MM.1S (cell line): ENCODE data around the gene PLGRKT.
"Not testable (repeated sequence)": the region's sequence is repeated elsewhere in the genome, so short reads cannot be mapped to it uniquely, and the experiment has no call there.

Experiments
- DNase-seq: peaks from one replicate; pipeline ENCODE4 v3.0.0-alpha.2; 2015
- H2AFZ ChIP-seq: fragments of 300-600 bp; sonication (generic); 2 replicates; pipeline ENCODE4 v1.6.0; 2016; ENCODE audit warnings: antibody characterized with exemption, low read length
- H3F3A ChIP-seq: fragments of 300-600 bp; sonication (generic); 2 replicates; pipeline ENCODE4 v1.6.1; 2016; ENCODE audit warnings: mild to moderate bottlenecking, antibody characterized with exemption, low read length, moderate library complexity, mixed read lengths; ENCODE audit not compliant: insufficient read depth
- H3K27ac ChIP-seq: fragments of 300-600 bp; sonication (generic); 2 replicates; pipeline ENCODE4 v1.5.1; 2016; ENCODE audit warnings: mild to moderate bottlenecking, low read length
- H3K27me3 ChIP-seq: fragments of 300-600 bp; sonication (generic); replicated peaks from 2 replicates; pipeline ENCODE4 v1.6.0; 2016; ENCODE audit warnings: low read length; ENCODE audit not compliant: insufficient read depth
- H3K36me3 ChIP-seq: fragments of 300-600 bp; sonication (generic); replicated peaks from 2 replicates; pipeline ENCODE4 v1.6.1; 2016; ENCODE audit warnings: mild to moderate bottlenecking, low read length, mixed read lengths; ENCODE audit not compliant: insufficient read depth
- H3K4me1 ChIP-seq: fragments of 300-600 bp; sonication (generic); 2 replicates; pipeline ENCODE4 v1.6.1; 2016; ENCODE audit warnings: low read length, mixed read lengths
- H3K4me2 ChIP-seq: fragments of 300-600 bp; sonication (generic); 2 replicates; pipeline ENCODE4 v1.6.0; 2016; ENCODE audit warnings: low read depth, low read length
- H3K4me3 ChIP-seq: fragments of 300-600 bp; sonication (generic); 2 replicates; pipeline ENCODE4 v1.5.1; 2016; ENCODE audit warnings: low read length, mixed read lengths
- H3K79me2 ChIP-seq: fragments of 300-600 bp; sonication (generic); 2 replicates; pipeline ENCODE4 v1.6.1; 2016; ENCODE audit warnings: mixed run types, low read length, mixed read lengths
- H3K9ac ChIP-seq: fragments of 300-600 bp; sonication (generic); 2 replicates; pipeline ENCODE4 v1.6.1; 2016; ENCODE audit warnings: low read length, mixed read lengths
- H3K9me2 ChIP-seq: fragments of 300-600 bp; sonication (generic); replicated peaks from 2 replicates; pipeline ENCODE4 v1.6.1; 2016; ENCODE audit warnings: mild to moderate bottlenecking, low read length, mixed read lengths; ENCODE audit not compliant: insufficient read depth
- H3K9me3 ChIP-seq: fragments of 300-600 bp; sonication (generic); replicated peaks from 2 replicates; pipeline ENCODE4 v1.6.1; 2016; ENCODE audit warnings: mild to moderate bottlenecking, low read length, mixed read lengths; ENCODE audit not compliant: insufficient read depth
- H4K20me1 ChIP-seq: fragments of 300-600 bp; sonication (generic); 2 replicates; pipeline ENCODE4 v1.6.1; 2016; ENCODE audit warnings: mild to moderate bottlenecking, low read length, moderate library complexity, mixed read lengths; ENCODE audit not compliant: insufficient read depth
- EZH2 ChIP-seq: fragments of 300-600 bp; sonication (generic); optimal IDR thresholded peaks from 2 replicates; pipeline ENCODE3; 2017; ENCODE audit warnings: low read depth, mild to moderate bottlenecking, antibody characterized with exemption, low read length, mixed read lengths
- EZH2phosphoT487 ChIP-seq: fragments of 300-600 bp; sonication (generic); IDR thresholded peaks from 2 replicates; pipeline ENCODE4 v1.6.1; 2018; ENCODE audit warnings: antibody characterized with exemption, low read length
- TF ChIP-seq, protein P1 (sequence below): fragments of 300-600 bp; sonication (generic); IDR thresholded peaks from 2 replicates; pipeline ENCODE4 v1.5.1; 2016; ENCODE audit warnings: antibody characterized with exemption, low read length, mixed read lengths

Gene PLGRKT

DNA sequence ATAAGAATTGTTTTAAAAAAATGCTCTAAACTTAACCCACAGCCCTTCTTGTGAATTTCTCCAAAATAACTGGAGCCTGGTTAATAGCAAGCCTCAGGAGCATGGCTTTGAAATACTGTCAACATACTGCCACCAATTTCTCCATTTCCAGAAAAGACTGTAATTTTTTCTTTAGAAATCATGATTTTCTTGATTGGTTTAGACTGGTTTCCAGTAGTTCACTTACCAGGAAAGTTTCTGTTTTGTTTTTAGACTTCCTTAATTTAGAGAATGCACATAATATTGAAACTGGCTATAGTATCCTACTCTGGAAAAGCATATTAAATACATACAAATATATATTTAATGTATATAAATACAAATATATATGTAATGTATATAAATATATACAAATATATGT, 8.2 kb upstream of the PLGRKT start:
- Histone ChIP-seq H3K79me2 (no peaks in the 10 kb centered on the region), H3K4me1 (peaks cover 15% of the 10 kb centered on the region), H3K9me2 (no peaks in the 10 kb centered on the region), H3K27me3 (no peaks in the 10 kb centered on the region), H3K4me2 (no peak overlapping the region), H4K20me1 (no peaks in the 10 kb centered on the region), H3K9me3 (no peaks in the 10 kb centered on the region), H3K9ac (no peak overlapping the region), H3K27ac (no peak overlapping the region), H3K36me3 (no peaks in the 10 kb centered on the region), H3K4me3 (no peak overlapping the region), H2AFZ (no peak overlapping the region), H3F3A (peaks cover 21% of the 10 kb centered on the region)
- no peak for TF ChIP-seq EZH2phosphoT487
- no peak for TF ChIP-seq EZH2
- TF ChIP-seq, protein P1, sequence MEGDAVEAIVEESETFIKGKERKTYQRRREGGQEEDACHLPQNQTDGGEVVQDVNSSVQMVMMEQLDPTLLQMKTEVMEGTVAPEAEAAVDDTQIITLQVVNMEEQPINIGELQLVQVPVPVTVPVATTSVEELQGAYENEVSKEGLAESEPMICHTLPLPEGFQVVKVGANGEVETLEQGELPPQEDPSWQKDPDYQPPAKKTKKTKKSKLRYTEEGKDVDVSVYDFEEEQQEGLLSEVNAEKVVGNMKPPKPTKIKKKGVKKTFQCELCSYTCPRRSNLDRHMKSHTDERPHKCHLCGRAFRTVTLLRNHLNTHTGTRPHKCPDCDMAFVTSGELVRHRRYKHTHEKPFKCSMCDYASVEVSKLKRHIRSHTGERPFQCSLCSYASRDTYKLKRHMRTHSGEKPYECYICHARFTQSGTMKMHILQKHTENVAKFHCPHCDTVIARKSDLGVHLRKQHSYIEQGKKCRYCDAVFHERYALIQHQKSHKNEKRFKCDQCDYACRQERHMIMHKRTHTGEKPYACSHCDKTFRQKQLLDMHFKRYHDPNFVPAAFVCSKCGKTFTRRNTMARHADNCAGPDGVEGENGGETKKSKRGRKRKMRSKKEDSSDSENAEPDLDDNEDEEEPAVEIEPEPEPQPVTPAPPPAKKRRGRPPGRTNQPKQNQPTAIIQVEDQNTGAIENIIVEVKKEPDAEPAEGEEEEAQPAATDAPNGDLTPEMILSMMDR, result no peak
- DNase-seq, result no peak

DNA sequence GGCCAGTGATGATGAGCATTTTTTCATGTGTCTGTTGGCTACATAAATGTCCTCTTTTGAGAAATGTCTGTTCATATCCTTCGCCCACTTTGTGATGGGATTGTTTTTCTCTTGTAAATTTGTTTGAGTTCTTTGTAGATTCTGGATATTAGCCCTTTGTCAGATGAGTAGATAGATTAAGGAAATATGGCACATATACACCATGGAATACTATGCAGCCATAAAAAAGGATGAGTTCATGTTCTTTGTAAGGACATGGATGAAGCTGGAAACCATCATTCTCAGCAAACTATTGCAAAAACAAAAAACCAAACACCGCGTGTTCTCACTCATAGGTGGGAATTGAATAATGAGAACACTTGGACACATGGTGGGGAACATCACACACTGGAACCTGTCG, 7.4 kb upstream of the PLGRKT start:
- not testable (repeated sequence) for H3K36me3 ChIP-seq, H3K9me2 ChIP-seq, H3K27me3 ChIP-seq, H3K9me3 ChIP-seq, H3K9ac ChIP-seq, H2AFZ ChIP-seq, H3K4me3 ChIP-seq, H3K4me2 ChIP-seq, DNase-seq, H4K20me1 ChIP-seq, H3K27ac ChIP-seq, H3K79me2 ChIP-seq
- Histone ChIP-seq H3F3A (peaks cover 14% of the 10 kb centered on the region), H3K4me1 (peaks cover 15% of the 10 kb centered on the region)

DNA sequence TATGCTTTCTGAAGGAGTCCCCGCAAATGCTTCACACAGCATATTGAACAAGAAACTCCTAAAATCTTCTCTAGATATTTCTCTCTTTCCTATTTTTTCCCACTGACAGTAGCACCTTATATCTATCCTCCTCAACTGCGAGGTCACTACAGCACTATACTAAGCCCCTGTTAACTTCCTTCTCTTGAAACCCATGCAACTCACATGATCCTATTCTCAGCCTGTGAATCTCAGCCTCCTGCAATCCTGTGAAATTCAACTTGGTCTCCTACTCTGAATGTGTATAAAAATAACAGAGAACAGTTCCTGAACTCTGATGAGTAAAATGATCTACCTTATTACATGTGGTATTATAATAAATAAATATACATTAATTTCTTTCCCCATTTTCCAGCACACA, 6.1 kb upstream of the PLGRKT start:
- no peaks in the 10 kb centered on the region for H3K36me3 ChIP-seq
- no peak overlapping the region for H3K4me3 ChIP-seq
- no peak overlapping the region for H3K4me2 ChIP-seq
- no peak overlapping the region for H2AFZ ChIP-seq
- H3K27me3 ChIP-seq, result no peaks in the 10 kb centered on the region
- no peak for TF ChIP-seq EZH2
- TF ChIP-seq, protein P1, result no peak
- no peak for TF ChIP-seq EZH2phosphoT487
- no peak overlapping the region for H3K27ac ChIP-seq
- H4K20me1 ChIP-seq, result no peaks in the 10 kb centered on the region
- H3F3A ChIP-seq, result 0 out of 2 replicates have a peak, but pooled peaks cover 7% of the 10 kb centered on the region
- no peaks in the 10 kb centered on the region for H3K79me2 ChIP-seq
- no peaks in the 10 kb centered on the region for H3K9me3 ChIP-seq
- no peaks in the 10 kb centered on the region for H3K9me2 ChIP-seq
- H3K4me1 ChIP-seq, result peaks cover 18% of the 10 kb centered on the region
- DNase-seq, result no peak
- no peak overlapping the region for H3K9ac ChIP-seq

DNA sequence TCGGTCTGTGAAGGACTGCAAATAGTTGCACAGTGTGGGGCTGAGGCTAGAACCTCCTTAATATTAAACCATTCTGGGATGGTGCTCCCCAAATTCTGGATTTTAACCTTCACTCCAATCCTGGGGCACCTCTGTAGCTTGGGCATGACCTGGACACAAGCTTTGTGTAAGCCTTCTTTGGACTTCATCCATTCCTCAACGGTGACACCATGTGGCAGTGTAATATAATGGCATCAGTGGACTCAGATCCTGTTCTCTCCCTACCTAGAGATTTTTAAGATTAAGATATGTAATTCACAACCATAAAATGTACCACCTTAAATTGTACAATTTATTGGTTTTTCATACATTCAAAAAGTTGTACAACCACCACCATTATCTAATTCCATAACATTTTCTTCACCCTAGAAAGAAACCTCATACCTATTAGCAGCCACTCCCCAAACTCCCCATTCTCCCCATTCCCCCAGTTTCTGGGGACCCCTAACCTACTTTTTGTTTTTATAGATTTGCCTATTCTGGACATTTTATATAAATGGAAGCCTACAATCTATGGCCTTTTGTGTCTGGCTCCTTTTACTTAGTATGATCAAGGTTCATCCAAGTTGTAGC, 4.8 kb upstream of the PLGRKT start:
- Histone ChIP-seq H3K4me3 (no peak overlapping the region), H3K9ac (no peak overlapping the region), H3K27me3 (no peaks in the 10 kb centered on the region), H4K20me1 (no peaks in the 10 kb centered on the region), H3K79me2 (no peaks in the 10 kb centered on the region), H3K9me2 (no peaks in the 10 kb centered on the region), H3F3A (peaks cover 18% of the 10 kb centered on the region), H3K4me2 (no peak overlapping the region), H3K27ac (no peak overlapping the region), H2AFZ (no peak overlapping the region), H3K9me3 (no peaks in the 10 kb centered on the region), H3K4me1 (peaks cover 18% of the 10 kb centered on the region), H3K36me3 (no peaks in the 10 kb centered on the region)
- DNase-seq, result peak; percentile 72
- no peak for TF ChIP-seq EZH2
- TF ChIP-seq, protein P1, result peak; percentile 68
